AG08395 (cell line): ENCODE data around the gene CSNK1D.

ENCODE experiments used
- DNase-seq: peaks from one replicate; pipeline ENCODE4 v3.0.0; 2012; ENCODE audit warnings: mixed read lengths, low spot score

The CSNK1D gene

GRCh38 chr17:82310877-82311276, 37.4 kb upstream of the CSNK1D start:
- no peak for DNase-seq

DNA sequence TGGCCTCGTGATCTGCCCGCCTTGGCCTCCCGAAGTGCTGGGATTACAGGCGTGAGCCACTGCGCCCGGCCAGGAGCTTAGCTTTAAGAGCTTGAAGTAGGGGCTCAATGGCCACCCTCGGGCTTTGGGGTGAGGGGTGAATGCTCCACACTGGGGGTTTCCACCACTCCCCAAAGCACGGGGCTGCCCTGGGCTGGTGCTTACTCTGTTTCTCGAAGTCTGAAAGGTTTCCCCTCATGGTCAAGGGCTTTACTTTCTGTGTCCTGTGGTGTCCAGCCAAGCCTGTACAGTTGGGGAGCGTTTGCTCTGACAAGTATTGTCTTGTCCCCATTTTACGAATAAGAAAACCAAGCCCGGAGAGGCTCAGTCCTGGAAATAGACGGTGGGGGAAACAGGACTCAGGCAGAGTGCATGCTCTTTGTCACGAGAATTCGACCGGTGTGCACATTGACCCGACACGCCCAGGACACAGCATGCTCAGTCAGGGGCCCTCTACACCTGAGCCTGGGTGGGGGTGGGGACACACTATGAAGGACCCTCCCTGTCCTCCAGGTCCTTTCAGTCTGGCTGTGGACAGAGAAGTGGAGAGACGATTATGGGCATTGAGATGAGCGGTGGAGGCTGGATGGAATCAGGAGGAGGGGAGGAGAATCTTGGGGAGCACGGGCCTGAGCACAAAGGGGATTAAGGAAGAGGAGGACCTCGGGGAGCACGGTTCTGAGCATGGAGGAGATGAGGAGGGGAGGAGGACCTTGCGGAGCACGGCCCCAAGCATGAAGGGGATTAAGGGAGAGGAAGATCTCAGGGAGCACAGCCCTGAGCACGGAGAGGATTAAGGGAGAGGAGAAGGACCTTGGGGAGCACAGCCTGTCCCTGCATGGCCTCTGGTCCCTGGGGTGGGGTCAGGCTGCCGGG, 36.4 kb upstream of the CSNK1D start:
- no peak for DNase-seq

DNA sequence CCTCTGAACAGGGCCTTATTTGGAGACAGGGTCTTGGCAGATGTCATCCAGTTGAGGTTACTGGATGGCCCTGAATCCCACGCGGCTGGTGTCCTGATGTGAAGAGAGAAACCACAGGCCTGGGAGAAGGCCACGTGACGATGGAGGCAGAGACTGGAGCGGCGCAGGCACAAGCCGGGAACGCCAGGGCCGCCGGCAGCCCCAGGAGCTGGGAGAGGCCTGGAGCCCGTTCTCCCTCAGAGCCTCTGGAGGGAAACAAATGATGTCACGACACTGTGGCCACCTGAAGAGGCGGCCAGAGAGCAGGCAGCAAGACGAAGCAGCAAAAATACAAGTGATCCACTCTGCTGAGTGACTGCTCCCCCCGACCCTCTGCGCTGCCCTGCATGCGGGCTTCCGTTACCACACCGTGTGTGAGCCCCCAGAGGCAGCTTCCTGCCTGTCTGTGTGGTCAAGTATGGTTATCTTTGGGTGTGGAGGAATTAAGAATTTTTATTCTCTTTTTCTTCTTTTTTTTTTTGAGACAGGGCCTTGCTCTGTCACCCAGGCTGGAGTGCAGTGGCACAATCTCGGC, 32.3 kb upstream of the CSNK1D start:
- peak; percentile 24 for DNase-seq

GRCh38 chr17:82304826-82305726, 31.6 kb upstream of the CSNK1D start:
- no peak for DNase-seq

GRCh38 chr17:82303944-82304808, 30.7 kb upstream of the CSNK1D start:
- no peak for DNase-seq

- DNase-seq = no peak
These were observed 29.8 kb upstream of the CSNK1D start for GRCh38 chr17:82302991-82303943.

- DNase-seq = no peak
These were observed 29.1 kb upstream of the CSNK1D start for GRCh38 chr17:82302568-82302963.

- no peak for DNase-seq
These were observed 28.5 kb upstream of the CSNK1D start for GRCh38 chr17:82301916-82302567.

- no peak for DNase-seq
These were observed 27.9 kb upstream of the CSNK1D start for GRCh38 chr17:82301300-82301915.

GRCh38 chr17:82300707-82301270, 27.3 kb upstream of the CSNK1D start:
- DNase-seq = peak; percentile 73

DNA sequence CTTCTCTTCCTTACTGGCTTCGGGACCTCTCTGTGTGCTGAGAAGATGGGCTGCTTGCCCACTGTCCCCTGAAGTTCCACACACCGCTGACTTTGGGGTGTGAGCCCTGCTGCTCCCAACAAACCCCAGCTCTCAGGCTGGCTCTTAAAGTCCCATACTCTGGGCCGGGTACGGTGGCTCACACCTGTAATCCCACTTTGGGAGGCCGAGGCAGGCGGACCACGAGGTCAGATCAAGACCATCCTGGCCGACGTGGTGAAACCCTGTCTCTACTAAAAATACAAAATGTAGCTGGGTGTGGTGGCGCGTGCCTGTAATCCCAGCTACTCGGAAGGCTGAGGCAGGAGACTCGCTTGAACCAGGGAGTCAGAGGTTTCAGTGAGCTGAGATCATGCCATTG, 26.7 kb upstream of the CSNK1D start:
- DNase-seq = no peak

DNA sequence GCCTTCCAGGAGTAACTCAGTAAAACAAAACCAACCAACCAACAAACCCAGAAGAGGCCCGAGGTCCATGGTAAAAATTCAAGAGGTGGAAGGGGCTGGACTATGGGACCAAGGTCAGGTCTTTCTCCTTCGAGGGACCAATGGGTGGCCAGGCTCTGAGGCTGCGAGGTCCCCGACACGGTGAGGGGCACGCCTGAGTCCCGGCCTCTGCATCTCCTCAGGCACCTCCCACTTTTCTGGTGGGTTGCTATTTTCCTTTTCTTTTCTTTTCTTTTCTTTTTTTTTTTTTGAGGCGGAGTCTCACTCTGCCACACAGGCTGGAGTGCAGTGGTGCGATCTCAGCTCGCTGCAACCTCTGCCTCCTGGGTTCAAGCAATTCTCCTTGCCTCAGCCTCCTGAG, 26.0 kb upstream of the CSNK1D start:
- no peak for DNase-seq

- no peak for DNase-seq
These were observed 25.3 kb upstream of the CSNK1D start for GRCh38 chr17:82298538-82299421.

- DNase-seq = peak; percentile 95
These were observed 24.4 kb upstream of the CSNK1D start for GRCh38 chr17:82297714-82298537.

- DNase-seq = peak; percentile 42
These were observed 23.8 kb upstream of the CSNK1D start for GRCh38 chr17:82297280-82297713.

GRCh38 chr17:82296511-82297279, 23.2 kb upstream of the CSNK1D start:
- DNase-seq = no peak
